HepG2 (cell line): Measurements from ENCODE around the gene FKBP1A. TPM values are rescaled to one million over a fixed set of nuclear protein-coding genes. Genes with fewer than 3 reads are reported as not detected.

Experiments used
- DRAP1 ChIP-seq: IDR thresholded peaks from 2 replicates; pipeline ENCODE4 v1.6.1; 2016; ENCODE audit warnings: missing genetic modification reagents, missing compliant biosample characterization
- FOXK1 ChIP-seq: sonication (generic); formaldehyde crosslinking; IDR thresholded peaks from 2 replicates; pipeline ENCODE4 v1.4.0; 2020; ENCODE audit warnings: low read depth, missing genetic modification reagents, borderline replicate concordance
- LRRFIP1 ChIP-seq: sonication (generic); formaldehyde crosslinking; conservative IDR thresholded peaks from 2 replicates; pipeline ENCODE4 v1.4.0; 2020; ENCODE audit warnings: missing genetic modification reagents
- MEIS2 ChIP-seq: sonication (generic); formaldehyde crosslinking; IDR thresholded peaks from 2 replicates; pipeline ENCODE4 v1.9.0; 2021; ENCODE audit warnings: mild to moderate bottlenecking, missing genetic modification reagents
- MZF1 ChIP-seq: sonication (generic); formaldehyde crosslinking; IDR thresholded peaks from 2 replicates; pipeline ENCODE4 v1.8.1; 2023; ENCODE audit warnings: mild to moderate bottlenecking, missing genetic modification reagents, borderline replicate concordance
- NR2F6 ChIP-seq, 2 experiments: IDR thresholded peaks; 2 replicates each; pipeline ENCODE4 v1.6.1; 2016; ENCODE audit warnings: antibody characterized with exemption in 1 of 2, mild to moderate bottlenecking in 1 of 2
- POGK ChIP-seq: sonication (generic); formaldehyde crosslinking; conservative IDR thresholded peaks from 2 replicates; pipeline ENCODE4 v1.8.0; 2022; ENCODE audit warnings: mild to moderate bottlenecking, moderate library complexity, missing genetic modification reagents
- SRSF9 ChIP-seq: fragments of 200-400 bp; formaldehyde crosslinking; IDR thresholded peaks from 2 replicates; pipeline ENCODE4 v1.6.1; 2018; ENCODE audit warnings: borderline replicate concordance, mild to moderate bottlenecking, low read depth, low read length; ENCODE audit not compliant: insufficient read depth, poor library complexity, severe bottlenecking
- SUZ12 ChIP-seq: fragments of 150-350 bp; IDR thresholded peaks from 2 replicates; pipeline ENCODE4 v1.6.1; 2014; ENCODE audit warnings: low read depth, low read length
- TCF7 ChIP-seq: sonication (generic); IDR thresholded peaks from 2 replicates; pipeline ENCODE4 v1.6.1; 2016; ENCODE audit warnings: antibody characterized with exemption, low read depth
- ZBTB39 ChIP-seq: sonication (generic); formaldehyde crosslinking; IDR thresholded peaks from 2 replicates; pipeline ENCODE4 v1.5.0; 2020; ENCODE audit warnings: missing genetic modification reagents
- ZNF101 ChIP-seq: sonication (generic); formaldehyde crosslinking; IDR thresholded peaks from 2 replicates; pipeline ENCODE4 v1.4.0; 2020; ENCODE audit warnings: mild to moderate bottlenecking, low read depth, missing genetic modification reagents, borderline replicate concordance
- ZNF142 ChIP-seq: sonication (generic); formaldehyde crosslinking; IDR thresholded peaks from 2 replicates; pipeline ENCODE4 v1.4.0; 2020; ENCODE audit warnings: missing genetic modification reagents
- ZNF3 ChIP-seq: IDR thresholded peaks from 2 replicates; pipeline ENCODE4 v1.7.0; 2017; ENCODE audit warnings: inconsistent platforms
- ZNF331 ChIP-seq: sonication (generic); formaldehyde crosslinking; IDR thresholded peaks from 2 replicates; pipeline ENCODE4 v1.4.0; 2020; ENCODE audit warnings: missing genetic modification reagents
- ZNF557 ChIP-seq: sonication (generic); formaldehyde crosslinking; IDR thresholded peaks from 2 replicates; pipeline ENCODE4 v1.4.0; 2020; ENCODE audit warnings: missing genetic modification reagents
- ZNF614 ChIP-seq: IDR thresholded peaks from 2 replicates; pipeline ENCODE4 v1.6.1; 2018; ENCODE audit warnings: missing biosample characterization, missing genetic modification reagents, inconsistent platforms, borderline replicate concordance
- polyA plus RNA-seq, 8 experiments: library from polyadenylated mRNA; depleted of rRNA in 3 of 8; stranded (reverse) in 7 of 8; unstranded in 1 of 8; fragments of >200 nt; fragmentation: Illumina TruSeq in 4 of 8; extraction: Trizol in 4 of 8; gene quantifications; 2 replicates each; pipeline versions ENCODE4 v1.2.1 to v1.2.3, GENCODE V29; 2011 to 2016; ENCODE audit warnings: low read depth in 4 of 8, missing spikeins in 1 of 8, mixed read lengths in 1 of 8; ENCODE audit not compliant: insufficient read depth in 1 of 8
- total RNA-seq, 5 experiments: library from RNA; depleted of rRNA; stranded (reverse); fragments of >200 nt; fragmentation: Illumina TruSeq; extraction: Trizol; gene quantifications; 2 replicates each; pipeline ENCODE4 v1.2.3, GENCODE V29; 2016; ENCODE audit warnings: low read depth in 1 of 5

The FKBP1A gene
- total and polyA plus RNA-seq, 2 of the 13 experiments (the other 11 are each of a cell fraction or from before 2014, with no cell fraction given) = 119 to 468 TPM

GRCh38 chr20:1423625-1424106, 30.8 kb upstream of the FKBP1A start (continued):
- TF ChIP-seq SUZ12 = no peak
- TF ChIP-seq DRAP1 (CRISPR knock-in tag) = peak; percentile 53
- TF ChIP-seq LRRFIP1 = no peak
- no peak for TF ChIP-seq MEIS2
- TF ChIP-seq ZNF142 (CRISPR knock-in tag) = no peak
- TF ChIP-seq ZNF3 (CRISPR knock-in tag) = no peak
- TF ChIP-seq MZF1 = no peak
- no peak for TF ChIP-seq ZNF331
- no peak for TF ChIP-seq ZNF101 (CRISPR knock-in tag)
- TF ChIP-seq FOXK1 (CRISPR knock-in tag) = peak; percentile 76; the same call in 1 of the 2 replicates
- no peak for TF ChIP-seq NR2F6 (IDR thresholded peaks at IDR 0.05)
- no peak for TF ChIP-seq NR2F6 (CRISPR knock-in tag; IDR thresholded peaks at IDR 0.05)
- TF ChIP-seq ZNF557 (CRISPR knock-in tag) = no peak
- 0 out of 2 replicates have a peak, but pooled peaks have one; percentile 45 for TF ChIP-seq ZBTB39
- no peak for TF ChIP-seq TCF7
- TF ChIP-seq ZNF614 = peak; percentile 67; the same call in 1 of the 2 replicates
- no peak for TF ChIP-seq POGK (CRISPR knock-in tag)
- no peak for TF ChIP-seq SRSF9
